ENCODE data around the gene ZNF70.
A peak's percentile ranks its signal among the peaks of the same experiment; 100 is the strongest.
"Not testable (repeated sequence)": the region's sequence is repeated elsewhere in the genome, so short reads cannot be mapped to it uniquely, and the experiment has no call there.

The ZNF70 gene

GRCh38 chr22:23756891-23757290 lies 6.0 kb upstream of the ZNF70 start:
- no peak for DNase-seq (ENCODE audit: low spot score)

GRCh38 chr22:23755711-23756110 lies 4.8 kb upstream of the ZNF70 start:
- no peak for DNase-seq (ENCODE audit: low spot score)

- peak; percentile 86 for DNase-seq (ENCODE audit: low spot score)
These were observed 4.2 kb upstream of the ZNF70 start for GRCh38 chr22:23754980-23755636.

- DNase-seq (ENCODE audit: low spot score): no peak
These were observed 3.5 kb upstream of the ZNF70 start, which contains the start of gene VPREB3 for GRCh38 chr22:23754220-23754919. Gene VPREB3, minus strand, starts transcription at chr22:23754425. Its CDS starts 62 bp downstream, at chr22:23754363.

- DNase-seq (ENCODE audit: low spot score): no peak
These were observed 2.5 kb upstream of the ZNF70 start for GRCh38 chr22:23753385-23753784.

GRCh38 chr22:23752750-23753149 lies 1.8 kb upstream of the ZNF70 start:
- DNase-seq (ENCODE audit: low spot score): no peak

- no peak for DNase-seq (ENCODE audit: low spot score)
These were observed 1.3 kb upstream of the ZNF70 start for GRCh38 chr22:23752090-23752691.

GRCh38 chr22:23751441-23751996 lies 607 bp upstream of the ZNF70 start:
- DNase-seq (ENCODE audit: low spot score): no peak

GRCh38 chr22:23750367-23750713 lies 572 bp downstream of the ZNF70 start:
- no peak for DNase-seq (ENCODE audit: low spot score)

GRCh38 chr22:23749841-23750301 lies 1.0 kb downstream of the ZNF70 start:
- no peak for DNase-seq (ENCODE audit: low spot score)

GRCh38 chr22:23745791-23746190 lies 5.1 kb downstream of the ZNF70 start:
- no peak for DNase-seq (ENCODE audit: low spot score)

GRCh38 chr22:23744485-23744884 lies 6.4 kb downstream of the ZNF70 start:
- DNase-seq (ENCODE audit: low spot score): no peak

GRCh38 chr22:23744001-23744400 lies 6.9 kb downstream of the ZNF70 start:
- no peak for DNase-seq (ENCODE audit: low spot score)

- DNase-seq (ENCODE audit: low spot score): no peak
These were observed 7.6 kb downstream of the ZNF70 start for GRCh38 chr22:23743303-23743705.

- DNase-seq (ENCODE audit: low spot score): no peak
These were observed 8.2 kb downstream of the ZNF70 start for GRCh38 chr22:23742505-23743264.

- no peak for DNase-seq (ENCODE audit: low spot score)
These were observed 13.2 kb downstream of the ZNF70 start for GRCh38 chr22:23737696-23738095.

GRCh38 chr22:23728108-23728507 lies 22.8 kb downstream of the ZNF70 start:
- DNase-seq (ENCODE audit: low spot score): not testable (repeated sequence)

- DNase-seq (ENCODE audit: low spot score): no peak
These were observed 28.2 kb downstream of the ZNF70 start for GRCh38 chr22:23722724-23723123.

- DNase-seq (ENCODE audit: low spot score): no peak
These were observed 28.8 kb downstream of the ZNF70 start for GRCh38 chr22:23722160-23722559.

GRCh38 chr22:23720855-23721254 lies 30.1 kb downstream of the ZNF70 start:
- no peak for DNase-seq (ENCODE audit: low spot score)

GRCh38 chr22:23718371-23719165 lies 32.3 kb downstream of the ZNF70 start:
- DNase-seq (ENCODE audit: low spot score): no peak
